Kidney epithelial cell (primary cell): ENCODE measurements around the gene TTLL11. TPM values are rescaled to one million over a fixed set of nuclear protein-coding genes. Genes with fewer than 3 reads are reported as not detected.
A peak's percentile ranks its signal among the peaks of the same experiment; 100 is the strongest.

Source experiments
- DNase-seq: peaks from one replicate; pipeline ENCODE4 v3.0.0-alpha.2; 2010; ENCODE audit warnings: low read depth
- H3K27me3 ChIP-seq: 2 replicates; pipeline ENCODE4 v1.6.0; 2011; ENCODE audit warnings: low read length; ENCODE audit not compliant: control insufficient read depth, insufficient read depth
- H3K36me3 ChIP-seq: 2 replicates; pipeline ENCODE4 v1.5.1; 2011; ENCODE audit warnings: low read length; ENCODE audit not compliant: control insufficient read depth, insufficient read depth
- H3K4me3 ChIP-seq: 2 replicates; pipeline ENCODE4 v1.5.1; 2011; ENCODE audit warnings: low read depth, mild to moderate bottlenecking, control low read depth, low read length
- total RNA-seq: library from RNA; depleted of rRNA; stranded (reverse); fragments of >200 nt; gene quantifications from 2 replicates; pipeline ENCODE4 v1.2.3, GENCODE V29; 2015
- TF ChIP-seq, protein P1 (sequence below): IDR thresholded peaks from 2 replicates; pipeline ENCODE4 v1.5.1; 2011; ENCODE audit warnings: mild to moderate bottlenecking, moderate library complexity, low read length, control low read depth, inconsistent platforms; ENCODE audit not compliant: insufficient read depth, poor library complexity, severe bottlenecking

The TTLL11 gene
- total RNA-seq, 1 donor from 2014 or later = 4.2 TPM

DNA sequence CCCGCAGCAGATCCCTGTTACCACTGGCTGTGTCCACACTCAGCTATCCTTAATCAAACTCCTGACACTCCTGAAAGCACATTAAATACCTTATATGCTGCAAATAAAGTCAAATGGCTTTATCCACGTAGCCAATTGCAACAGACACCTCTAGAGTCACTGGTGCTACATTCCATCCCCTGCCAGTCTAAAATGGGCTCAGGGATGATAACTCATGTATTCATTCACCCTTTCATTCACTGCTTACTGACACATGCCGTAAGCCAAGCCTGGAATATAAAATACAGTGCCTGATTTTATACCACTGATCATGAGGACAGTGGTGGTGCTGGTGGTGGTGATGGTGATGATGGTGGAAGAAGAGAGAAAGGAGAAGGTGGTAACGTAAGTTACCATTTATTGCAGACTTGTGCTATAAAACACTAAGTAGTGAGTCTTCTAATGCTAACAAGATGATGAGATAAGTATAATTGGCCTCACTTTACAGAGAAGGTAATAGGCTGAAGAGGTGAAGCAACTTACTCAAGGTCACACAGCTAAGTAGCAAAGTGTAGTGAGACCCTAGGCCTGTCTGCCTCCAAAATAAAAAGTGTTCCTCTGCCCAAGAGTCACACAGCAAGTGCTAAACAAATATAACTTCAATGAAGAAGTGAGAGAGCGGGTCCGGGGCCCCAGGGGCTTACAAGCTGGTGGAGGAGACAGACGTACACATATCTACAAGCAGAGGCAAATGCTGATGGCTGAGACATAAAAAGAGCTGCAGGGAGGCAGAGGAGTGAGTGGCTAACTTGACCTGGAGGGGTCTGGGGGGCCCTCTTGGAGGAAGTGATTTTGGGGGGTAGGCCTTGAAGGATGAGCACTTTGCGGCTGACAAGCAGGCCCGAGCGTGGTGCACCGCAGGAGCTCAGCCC is 1.2 kb downstream of the TTLL11 start:
- no peak for DNase-seq
- TF ChIP-seq, protein P1, sequence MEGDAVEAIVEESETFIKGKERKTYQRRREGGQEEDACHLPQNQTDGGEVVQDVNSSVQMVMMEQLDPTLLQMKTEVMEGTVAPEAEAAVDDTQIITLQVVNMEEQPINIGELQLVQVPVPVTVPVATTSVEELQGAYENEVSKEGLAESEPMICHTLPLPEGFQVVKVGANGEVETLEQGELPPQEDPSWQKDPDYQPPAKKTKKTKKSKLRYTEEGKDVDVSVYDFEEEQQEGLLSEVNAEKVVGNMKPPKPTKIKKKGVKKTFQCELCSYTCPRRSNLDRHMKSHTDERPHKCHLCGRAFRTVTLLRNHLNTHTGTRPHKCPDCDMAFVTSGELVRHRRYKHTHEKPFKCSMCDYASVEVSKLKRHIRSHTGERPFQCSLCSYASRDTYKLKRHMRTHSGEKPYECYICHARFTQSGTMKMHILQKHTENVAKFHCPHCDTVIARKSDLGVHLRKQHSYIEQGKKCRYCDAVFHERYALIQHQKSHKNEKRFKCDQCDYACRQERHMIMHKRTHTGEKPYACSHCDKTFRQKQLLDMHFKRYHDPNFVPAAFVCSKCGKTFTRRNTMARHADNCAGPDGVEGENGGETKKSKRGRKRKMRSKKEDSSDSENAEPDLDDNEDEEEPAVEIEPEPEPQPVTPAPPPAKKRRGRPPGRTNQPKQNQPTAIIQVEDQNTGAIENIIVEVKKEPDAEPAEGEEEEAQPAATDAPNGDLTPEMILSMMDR = no peak
- no peaks in the 10 kb centered on the region for H3K27me3 ChIP-seq
- H3K36me3 ChIP-seq = no peaks in the 10 kb centered on the region
- H3K4me3 ChIP-seq = peak overlapping the region; percentile 78

DNA sequence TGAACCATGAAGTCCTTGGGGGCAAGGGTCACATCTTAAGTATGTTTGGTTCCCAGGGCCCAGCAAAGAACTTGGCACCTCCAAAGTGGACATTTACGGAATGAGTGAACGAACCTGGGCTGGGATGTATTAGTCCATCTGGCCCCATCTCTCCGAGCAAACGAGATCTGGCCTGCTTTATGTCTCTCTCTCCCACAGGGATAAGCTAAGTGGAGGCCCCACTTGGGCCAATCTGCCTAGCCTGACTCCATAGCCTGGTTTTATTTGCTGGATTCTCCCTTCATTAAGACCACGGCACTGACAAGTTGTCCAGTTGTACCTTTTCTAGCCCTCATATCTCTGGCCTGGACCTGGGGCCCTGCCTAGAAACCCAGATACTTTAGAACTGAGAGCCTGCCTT is 2.1 kb downstream of the TTLL11 start:
- Histone ChIP-seq H3K27me3 (no peaks in the 10 kb centered on the region), H3K36me3 (no peaks in the 10 kb centered on the region), H3K4me3 (no peak overlapping the region)
- TF ChIP-seq, protein P1 = no peak
- no peak for DNase-seq

DNA sequence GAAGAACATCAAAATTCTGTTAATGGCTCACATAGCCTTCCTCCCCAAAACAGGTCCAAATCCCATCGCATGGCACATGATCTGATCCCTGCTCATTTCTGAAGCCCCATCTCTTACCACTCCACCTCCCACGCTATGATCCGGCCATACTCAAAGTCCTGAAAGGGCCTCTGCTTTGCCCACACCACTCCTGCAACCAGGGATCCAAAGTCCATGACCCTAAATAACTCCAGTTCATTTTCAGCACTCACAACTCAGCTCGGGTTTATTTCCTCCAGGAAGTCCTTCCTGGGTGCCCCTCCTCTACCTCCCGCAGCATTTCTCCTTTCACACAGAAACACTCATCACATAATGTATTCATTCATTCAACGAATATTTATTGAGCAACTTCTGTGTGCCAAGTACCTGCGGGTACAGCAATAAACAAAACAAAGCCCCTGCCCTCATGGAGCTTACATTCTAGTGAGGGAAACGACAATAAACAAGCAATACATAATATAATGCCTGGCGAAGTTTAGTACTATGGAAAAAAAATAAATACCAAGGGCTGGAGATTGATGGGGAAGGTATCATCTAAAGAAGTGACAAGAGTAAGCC is 2.7 kb downstream of the TTLL11 start:
- TF ChIP-seq, protein P1 = no peak
- Histone ChIP-seq H3K27me3 (no peaks in the 10 kb centered on the region), H3K36me3 (no peaks in the 10 kb centered on the region), H3K4me3 (no peak overlapping the region)
- no peak for DNase-seq

DNA sequence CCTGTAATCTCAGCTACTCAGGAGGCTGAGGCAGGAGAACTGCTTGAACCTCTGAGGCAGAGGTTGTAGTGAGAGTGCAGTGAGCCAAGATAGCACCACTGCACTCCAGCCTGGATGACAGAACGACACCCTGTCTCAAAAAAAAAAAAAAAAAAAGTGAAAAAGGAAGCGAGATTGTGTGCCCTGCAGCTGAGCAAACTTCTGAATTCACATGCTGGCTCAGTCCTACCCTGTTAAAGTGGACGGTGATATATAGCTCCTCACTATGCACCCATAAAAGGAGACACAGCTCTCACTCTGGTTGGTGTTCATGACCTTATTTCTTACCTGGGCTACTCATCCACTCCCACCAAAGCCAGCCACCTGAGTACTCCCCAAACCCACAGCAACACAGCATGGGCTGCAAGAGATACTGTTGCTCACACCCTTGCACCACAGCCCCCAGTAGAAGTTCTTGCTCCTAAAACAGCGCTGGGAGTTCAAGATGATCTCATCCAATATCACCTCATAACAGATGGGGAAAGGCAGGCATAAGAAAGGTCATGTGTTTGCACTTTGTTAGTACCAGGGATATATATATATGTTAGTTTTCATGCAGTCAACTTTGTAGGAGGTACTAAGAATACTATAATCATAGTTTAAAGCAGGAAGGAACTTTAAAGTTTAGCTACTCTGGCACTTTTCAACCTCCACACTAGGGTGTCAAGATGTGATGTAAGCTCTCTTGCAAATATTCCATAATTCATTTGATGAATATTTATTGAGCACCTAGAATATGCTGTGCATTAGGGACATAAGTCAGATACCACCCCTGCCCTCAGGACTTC is 4.0 kb downstream of the TTLL11 start:
- TF ChIP-seq, protein P1 = no peak

DNA sequence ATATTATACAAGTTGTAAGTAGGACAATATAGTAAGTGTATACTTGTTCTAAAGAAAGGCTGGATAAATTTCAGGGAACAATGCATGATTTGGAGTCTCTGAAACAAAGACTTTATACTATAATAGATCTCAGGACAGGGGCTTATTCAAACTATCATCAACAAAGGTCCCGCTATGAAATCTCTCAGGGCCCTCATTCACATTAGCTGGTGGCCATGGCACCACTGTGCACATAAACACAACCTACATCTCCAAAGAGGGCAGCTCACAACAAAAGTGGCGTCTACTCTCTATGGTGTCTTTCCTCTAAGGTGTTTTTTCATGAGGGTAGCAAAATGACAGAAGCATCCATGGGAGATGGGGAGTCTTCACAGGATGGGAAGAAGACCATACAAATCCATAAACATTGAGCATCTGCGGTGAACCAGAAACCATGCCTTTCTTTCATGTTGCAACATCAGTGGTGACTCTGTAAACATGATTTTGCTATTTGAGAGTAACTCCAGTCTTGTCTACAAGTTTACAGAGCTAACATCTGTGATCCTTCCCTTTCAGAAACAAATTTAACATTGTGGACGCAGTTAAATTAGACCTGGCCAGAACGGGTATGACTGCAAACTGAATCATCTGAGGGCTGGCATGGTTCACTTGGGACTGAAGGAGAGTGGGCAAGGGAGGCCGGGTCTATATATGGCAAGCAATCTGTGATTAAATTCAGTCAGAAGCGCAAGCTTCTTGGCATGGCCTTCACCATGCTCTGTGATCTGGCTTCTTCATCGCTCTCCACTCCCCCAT is 5.5 kb downstream of the TTLL11 start:
- Histone ChIP-seq H3K4me3 (no peak overlapping the region), H3K36me3 (no peaks in the 10 kb centered on the region), H3K27me3 (no peaks in the 10 kb centered on the region)
- TF ChIP-seq, protein P1 = no peak
- no peak for DNase-seq

More for the DNA sequence above, 4.0 kb downstream of the TTLL11 start:
- Histone ChIP-seq H3K36me3 (no peaks in the 10 kb centered on the region), H3K27me3 (no peaks in the 10 kb centered on the region), H3K4me3 (no peak overlapping the region)
- DNase-seq = no peak
